Raji (cell line): ENCODE results near the gene THSD7A.

ENCODE experiments used
- POLR2A ChIP-seq: IDR thresholded peaks from 2 replicates; pipeline ENCODE4 v1.6.1; 2011; ENCODE audit warnings: low read depth, low read length, control low read depth; ENCODE audit not compliant: insufficient read depth

Gene THSD7A

GRCh38 chr7:11831736-11832495 lies at the start of gene THSD7A:
THSD7A (minus strand) TSS chr7:11832198; CDS start chr7:11831946, 252 bp downstream.
- no peak for TF ChIP-seq POLR2A

GRCh38 chr7:11881680-11882079 lies 49.7 kb upstream of the THSD7A start:
- no peak for TF ChIP-seq POLR2A

GRCh38 chr7:11875635-11876034 lies 43.6 kb upstream of the THSD7A start:
- TF ChIP-seq POLR2A = no peak

- TF ChIP-seq POLR2A = no peak
These were observed 33.7 kb upstream of the THSD7A start for GRCh38 chr7:11865671-11866070.

GRCh38 chr7:11858622-11859302 lies 26.8 kb upstream of the THSD7A start:
- no peak for TF ChIP-seq POLR2A

- TF ChIP-seq POLR2A = no peak
These were observed 26.0 kb upstream of the THSD7A start for GRCh38 chr7:11858026-11858425.

- TF ChIP-seq POLR2A = no peak
These were observed 16.3 kb upstream of the THSD7A start for GRCh38 chr7:11848251-11848650.

GRCh38 chr7:11847336-11847735 lies 15.3 kb upstream of the THSD7A start:
- TF ChIP-seq POLR2A = no peak

- no peak for TF ChIP-seq POLR2A
These were observed 14.5 kb upstream of the THSD7A start for GRCh38 chr7:11846361-11846955.

- TF ChIP-seq POLR2A = no peak
These were observed 11.2 kb upstream of the THSD7A start for GRCh38 chr7:11843113-11843765.

- TF ChIP-seq POLR2A = no peak
These were observed 9.7 kb upstream of the THSD7A start for GRCh38 chr7:11841657-11842056.

- no peak for TF ChIP-seq POLR2A
These were observed 3.3 kb upstream of the THSD7A start for GRCh38 chr7:11835260-11835659.

GRCh38 chr7:11833431-11833830 lies 1.4 kb upstream of the THSD7A start:
- no peak for TF ChIP-seq POLR2A

- TF ChIP-seq POLR2A = no peak
These were observed 752 bp downstream of the THSD7A start for GRCh38 chr7:11831156-11831735.

- TF ChIP-seq POLR2A = no peak
These were observed 1.3 kb downstream of the THSD7A start for GRCh38 chr7:11830582-11831155.
